HEK293 (cell line): Measurements from ENCODE around the gene CHST15.

ENCODE experiments used
- CTCF ChIA-PET: fragments of 350-600 bp; formaldehyde crosslinking; extraction: SDS; loops from one replicate; lab custom pipeline; 2021; ENCODE audit warnings: antibody characterized with exemption; lab: Yijun Ruan, JAX
- POLR2A ChIA-PET: fragments of 300-600 bp; formaldehyde crosslinking; extraction: SDS; loops from one replicate; lab custom pipeline; 2020; ENCODE audit warnings: antibody characterized with exemption, inconsistent platforms; lab: Yijun Ruan, JAX
- H3K27ac ChIP-seq: fragments of 200-500 bp; sonication (Bioruptor generic); 2 replicates; pipeline ENCODE4 v1.5.1; 2014; ENCODE audit warnings: low read depth, low read length, control low read depth, inconsistent platforms; ENCODE audit errors: extremely low read depth
- H3K36me3 ChIP-seq, 2 experiments: fragments of 200-500 bp in 1 of 2; sonication (Bioruptor generic) in 1 of 2; 1 replicate in 1 of 2; 2 replicates in 1 of 2; pipeline ENCODE4 v1.5.1; 2014 to 2017; ENCODE audit warnings: inconsistent platforms in 2 of 2, low read length in 2 of 2; ENCODE audit not compliant: control insufficient read depth in 2 of 2, insufficient read depth in 1 of 2
- H3K4me1 ChIP-seq: fragments of 200-500 bp; sonication (Bioruptor generic); 2 replicates; pipeline ENCODE4 v1.5.1; 2014; ENCODE audit warnings: mild to moderate bottlenecking, low read length, inconsistent platforms; ENCODE audit not compliant: control insufficient read depth, insufficient read depth
- H3K4me3 ChIP-seq: 2 replicates; pipeline ENCODE4 v1.5.1; 2011; ENCODE audit warnings: low read depth, mild to moderate bottlenecking, control low read depth, low read length, moderate library complexity
- H3K9me3 ChIP-seq: fragments of 200-500 bp; sonication (Bioruptor generic); 2 replicates; pipeline ENCODE4 v1.5.1; 2014; ENCODE audit warnings: low read depth, low read length, inconsistent platforms; ENCODE audit not compliant: control insufficient read depth, insufficient read depth
- EGR2 ChIP-seq: fragments of 450-650 bp; formaldehyde crosslinking; IDR thresholded peaks from 2 replicates; pipeline ENCODE4 v1.5.1; 2016; ENCODE audit warnings: low read depth, missing biosample characterization, missing genetic modification characterization
- HIC1 ChIP-seq: fragments of 450-650 bp; formaldehyde crosslinking; IDR thresholded peaks from 2 replicates; pipeline ENCODE4 v1.5.1; 2016; ENCODE audit warnings: missing biosample characterization, missing genetic modification characterization
- PRDM1 ChIP-seq: fragments of 450-650 bp; formaldehyde crosslinking; IDR thresholded peaks from 2 replicates; pipeline ENCODE4; 2016; ENCODE audit warnings: missing biosample characterization, missing genetic modification characterization
- ZBTB17 ChIP-seq: fragments of 450-650 bp; formaldehyde crosslinking; IDR thresholded peaks from 2 replicates; pipeline ENCODE4 v1.5.1; 2016; ENCODE audit warnings: missing biosample characterization, missing genetic modification characterization
- ZFHX2 ChIP-seq: fragments of 450-650 bp; formaldehyde crosslinking; conservative IDR thresholded peaks from 2 replicates; pipeline ENCODE4 v1.5.1; 2016; ENCODE audit warnings: missing biosample characterization, missing genetic modification characterization
- ZIC2 ChIP-seq: fragments of 450-650 bp; formaldehyde crosslinking; IDR thresholded peaks from 2 replicates; pipeline ENCODE4 v1.5.1; 2016; ENCODE audit warnings: missing biosample characterization, missing genetic modification characterization
- ZNF10 ChIP-seq: fragments of 450-650 bp; formaldehyde crosslinking; IDR thresholded peaks from 2 replicates; pipeline ENCODE4 v1.5.1; 2017; ENCODE audit warnings: missing biosample characterization, missing genetic modification characterization
- ZNF114 ChIP-seq: fragments of 450-650 bp; formaldehyde crosslinking; IDR thresholded peaks from 2 replicates; pipeline ENCODE4 v1.5.0; 2017; ENCODE audit warnings: missing biosample characterization, missing genetic modification characterization
- ZNF148 ChIP-seq: fragments of 450-650 bp; formaldehyde crosslinking; IDR thresholded peaks from 2 replicates; pipeline ENCODE4 v1.5.0; 2017; ENCODE audit warnings: missing biosample characterization, missing genetic modification characterization, borderline replicate concordance
- ZNF174 ChIP-seq: fragments of 450-650 bp; formaldehyde crosslinking; IDR thresholded peaks from 2 replicates; pipeline ENCODE4 v1.5.0; 2017; ENCODE audit warnings: missing biosample characterization, mild to moderate bottlenecking, missing genetic modification characterization
- ZNF266 ChIP-seq: fragments of 450-650 bp; formaldehyde crosslinking; IDR thresholded peaks from 2 replicates; pipeline ENCODE4 v1.5.1; 2016; ENCODE audit warnings: missing biosample characterization, missing genetic modification characterization, low read depth
- ZNF274 ChIP-seq, 2 experiments: fragments of 200-500 bp in 1 of 2; fragments of 450-650 bp in 1 of 2; sonication (Bioruptor generic) in 1 of 2; formaldehyde crosslinking in 1 of 2; IDR thresholded peaks; 2 replicates each; pipeline versions ENCODE4 v1.5.1 to v1.6.1; 2014 to 2016; ENCODE audit warnings: borderline replicate concordance in 1 of 2, inconsistent platforms in 1 of 2, low read length in 1 of 2, missing biosample characterization in 1 of 2, missing genetic modification characterization in 1 of 2
- ZNF529 ChIP-seq: fragments of 450-650 bp; formaldehyde crosslinking; IDR thresholded peaks from 2 replicates; pipeline ENCODE4 v1.5.1; 2017; ENCODE audit warnings: missing genetic modification characterization, missing biosample characterization; ENCODE audit not compliant: insufficient replicate concordance
- ZNF558 ChIP-seq: fragments of 450-650 bp; formaldehyde crosslinking; IDR thresholded peaks from 2 replicates; pipeline ENCODE4 v1.5.1; 2016; ENCODE audit warnings: missing biosample characterization, missing genetic modification characterization
- ZNF561 ChIP-seq: fragments of 450-650 bp; IDR thresholded peaks from 2 replicates; pipeline ENCODE4 v1.5.1; 2018; ENCODE audit warnings: missing biosample characterization, missing genetic modification characterization, borderline replicate concordance
- ZNF596 ChIP-seq: fragments of 450-650 bp; IDR thresholded peaks from 2 replicates; pipeline ENCODE4 v1.5.0; 2018; ENCODE audit warnings: missing biosample characterization, mild to moderate bottlenecking, missing genetic modification characterization, moderate library complexity
- ZNF610 ChIP-seq: fragments of 450-650 bp; formaldehyde crosslinking; IDR thresholded peaks from 2 replicates; pipeline ENCODE4 v1.5.1; 2016; ENCODE audit warnings: missing biosample characterization, missing genetic modification characterization, borderline replicate concordance
- ZNF624 ChIP-seq: fragments of 450-650 bp; formaldehyde crosslinking; IDR thresholded peaks from 2 replicates; pipeline ENCODE4 v1.5.1; 2017; ENCODE audit warnings: missing biosample characterization, missing genetic modification characterization
- ZNF785 ChIP-seq: fragments of 450-650 bp; formaldehyde crosslinking; IDR thresholded peaks from 2 replicates; pipeline ENCODE4 v1.5.1; 2016; ENCODE audit warnings: missing biosample characterization, missing genetic modification characterization
- TF ChIP-seq, protein P1 (sequence below): fragments of 450-650 bp; formaldehyde crosslinking; IDR thresholded peaks from 2 replicates; pipeline ENCODE4 v1.5.1; 2016; ENCODE audit warnings: missing biosample characterization, missing genetic modification characterization
- TF ChIP-seq, protein P2 (sequence below): fragments of 450-650 bp; formaldehyde crosslinking; IDR thresholded peaks from 2 replicates; pipeline ENCODE4 v1.5.1; 2016; ENCODE audit warnings: missing biosample characterization, missing genetic modification characterization
- TF ChIP-seq, protein P3 (sequence below): fragments of 450-650 bp; formaldehyde crosslinking; IDR thresholded peaks from 2 replicates; pipeline ENCODE4 v1.5.1; 2016; ENCODE audit warnings: missing biosample characterization, missing genetic modification characterization

Gene CHST15

GRCh38 chr10:123965973-123966895 lies 127.2 kb downstream of the CHST15 start:
- Histone ChIP-seq H3K27ac (no peak overlapping the region), H3K9me3 (no peaks in the 10 kb centered on the region), H3K4me1 (no peaks in the 10 kb centered on the region), H3K4me3 (no peak overlapping the region), H3K36me3 (no peaks in the 10 kb centered on the region; a peak in 1 of 3 replicates)
- CTCF ChIA-PET = interaction anchor here (0.5 to 6.8 kb wide), 9 partner anchors 16 to 423 kb away, joined by 3 to 89 read pairs (median 4); no protein-coding TSS in a partner anchor
- POLR2A ChIA-PET = no interaction called here
- TF ChIP-seq EGR2 (tag by site-specific recombination) (no peak), ZNF114 (tag by site-specific recombination) (no peak), ZNF624 (tag by site-specific recombination) (no peak), ZNF174 (tag by site-specific recombination) (no peak), ZNF266 (tag by site-specific recombination) (no peak), ZBTB17 (no peak), ZIC2 (tag by site-specific recombination) (no peak), HIC1 (no peak), ZNF529 (no peak), ZNF561 (tag by site-specific recombination) (no peak), ZNF610 (tag by site-specific recombination) (no peak)
- TF ChIP-seq, protein P1, sequence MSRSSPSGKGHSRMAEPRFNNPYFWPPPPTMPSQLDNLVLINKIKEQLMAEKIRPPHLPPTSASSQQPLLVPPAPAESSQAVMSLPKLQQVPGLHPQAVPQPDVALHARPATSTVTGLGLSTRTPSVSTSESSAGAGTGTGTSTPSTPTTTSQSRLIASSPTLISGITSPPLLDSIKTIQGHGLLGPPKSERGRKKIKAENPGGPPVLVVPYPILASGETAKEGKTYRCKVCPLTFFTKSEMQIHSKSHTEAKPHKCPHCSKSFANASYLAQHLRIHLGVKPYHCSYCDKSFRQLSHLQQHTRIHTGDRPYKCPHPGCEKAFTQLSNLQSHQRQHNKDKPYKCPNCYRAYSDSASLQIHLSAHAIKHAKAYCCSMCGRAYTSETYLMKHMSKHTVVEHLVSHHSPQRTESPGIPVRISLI (tag by site-specific recombination) = no peak
- TF ChIP-seq, protein P2, sequence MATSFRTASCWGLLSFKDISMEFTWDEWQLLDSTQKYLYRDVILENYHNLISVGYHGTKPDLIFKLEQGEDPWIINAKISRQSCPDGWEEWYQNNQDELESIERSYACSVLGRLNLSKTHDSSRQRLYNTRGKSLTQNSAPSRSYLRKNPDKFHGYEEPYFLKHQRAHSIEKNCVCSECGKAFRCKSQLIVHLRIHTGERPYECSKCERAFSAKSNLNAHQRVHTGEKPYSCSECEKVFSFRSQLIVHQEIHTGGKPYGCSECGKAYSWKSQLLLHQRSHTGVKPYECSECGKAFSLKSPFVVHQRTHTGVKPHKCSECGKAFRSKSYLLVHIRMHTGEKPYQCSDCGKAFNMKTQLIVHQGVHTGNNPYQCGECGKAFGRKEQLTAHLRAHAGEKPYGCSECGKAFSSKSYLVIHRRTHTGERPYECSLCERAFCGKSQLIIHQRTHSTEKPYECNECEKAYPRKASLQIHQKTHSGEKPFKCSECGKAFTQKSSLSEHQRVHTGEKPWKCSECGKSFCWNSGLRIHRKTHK (tag by site-specific recombination) = no peak

- Histone ChIP-seq H3K36me3 (no peaks in the 10 kb centered on the region), H3K4me3 (no peak overlapping the region), H3K9me3 (no peaks in the 10 kb centered on the region), H3K4me1 (no peaks in the 10 kb centered on the region), H3K27ac (no peak overlapping the region)
- ChIA-PET POLR2A (no interaction called here), CTCF (interaction anchor here (1.0 to 6.8 kb wide), 2 partner anchors 379 to 384 kb away, joined by 3 to 89 read pairs; no protein-coding TSS in a partner anchor)
- TF ChIP-seq, protein P3, sequence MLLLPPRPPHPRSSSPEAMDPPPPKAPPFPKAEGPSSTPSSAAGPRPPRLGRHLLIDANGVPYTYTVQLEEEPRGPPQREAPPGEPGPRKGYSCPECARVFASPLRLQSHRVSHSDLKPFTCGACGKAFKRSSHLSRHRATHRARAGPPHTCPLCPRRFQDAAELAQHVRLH (tag by site-specific recombination) = no peak
- TF ChIP-seq ZNF10 (no peak), ZNF148 (tag by site-specific recombination) (no peak), ZNF596 (tag by site-specific recombination) (no peak), ZNF274 (IDR thresholded peaks at IDR 0.05; ENCODE audit: low read length) (no peak), ZNF274 (tag by site-specific recombination; IDR thresholded peaks at IDR 0.05; ENCODE audit: borderline replicate concordance) (no peak), ZFHX2 (tag by site-specific recombination) (no peak), ZNF558 (tag by site-specific recombination) (no peak), ZNF785 (tag by site-specific recombination) (no peak), PRDM1 (tag by site-specific recombination) (no peak)
Observed at GRCh38 chr10:123964953-123965352, 128.4 kb downstream of the CHST15 start.
